Measurements from ENCODE around the gene ZMYND8. TPM values are rescaled to one million over a fixed set of nuclear protein-coding genes. Genes with fewer than 3 reads are reported as not detected.
"Not testable (repeated sequence)": the region's sequence is repeated elsewhere in the genome, so short reads cannot be mapped to it uniquely, and the experiment has no call there.

ZMYND8 gene
- total RNA-seq, 1 donor from 2014 or later = 86.0 TPM

- TF ChIP-seq CTCF (conservative IDR thresholded peaks at IDR 0.05) = no peak
- Mint-ChIP-seq H3K36me3 (ENCODE audit: low read depth) (peaks cover 8% of the 10 kb centered on the region), H3K27ac (ENCODE audit: unreplicated experiment) (no peak overlapping the region), H3K9me3 (no peaks in the 10 kb centered on the region), H3K27me3 (ENCODE audit: low read depth) (no peaks in the 10 kb centered on the region), H3K4me3 (no peak overlapping the region), H3K4me1 (peaks cover 31% of the 10 kb centered on the region)
- no peak for DNase-seq (ENCODE audit: low read depth, low spot score)
Measured at GRCh38 chr20:47309806-47310426, 46.6 kb downstream of the ZMYND8 start.

- Mint-ChIP-seq H3K9me3 (no peaks in the 10 kb centered on the region), H3K4me1 (peaks cover 25% of the 10 kb centered on the region), H3K27ac (ENCODE audit: unreplicated experiment) (no peak overlapping the region), H3K4me3 (no peak overlapping the region), H3K36me3 (ENCODE audit: low read depth) (peaks cover 8% of the 10 kb centered on the region), H3K27me3 (ENCODE audit: low read depth) (no peaks in the 10 kb centered on the region)
- no peak for DNase-seq (ENCODE audit: low read depth, low spot score)
- no peak for TF ChIP-seq CTCF (conservative IDR thresholded peaks at IDR 0.05)
Measured at GRCh38 chr20:47309394-47309793, 47.1 kb downstream of the ZMYND8 start.

- H3K4me1 Mint-ChIP-seq = peaks cover 20% of the 10 kb centered on the region
- H3K27me3 Mint-ChIP-seq (ENCODE audit: low read depth) = not testable (repeated sequence)
Measured at GRCh38 chr20:47307569-47307968, 48.9 kb downstream of the ZMYND8 start.

GRCh38 chr20:47306755-47307370 lies 49.6 kb downstream of the ZMYND8 start:
- Mint-ChIP-seq H3K4me3 (no peak overlapping the region), H3K4me1 (peaks cover 14% of the 10 kb centered on the region), H3K27ac (ENCODE audit: unreplicated experiment) (no peak overlapping the region), H3K9me3 (no peaks in the 10 kb centered on the region), H3K36me3 (ENCODE audit: low read depth) (peaks cover 9% of the 10 kb centered on the region), H3K27me3 (ENCODE audit: low read depth) (no peaks in the 10 kb centered on the region)
- no peak for DNase-seq (ENCODE audit: low read depth, low spot score)
- TF ChIP-seq CTCF (conservative IDR thresholded peaks at IDR 0.05) = no peak

More at GRCh38 chr20:47307569-47307968, 48.9 kb downstream of the ZMYND8 start:
- not testable (repeated sequence) for H3K27ac Mint-ChIP-seq (ENCODE audit: unreplicated experiment); H3K36me3 Mint-ChIP-seq (ENCODE audit: low read depth); H3K4me3 Mint-ChIP-seq; DNase-seq (ENCODE audit: low read depth, low spot score); H3K9me3 Mint-ChIP-seq

GRCh38 chr20:47306095-47306494 lies 50.4 kb downstream of the ZMYND8 start:
- Mint-ChIP-seq H3K36me3 (ENCODE audit: low read depth) (peaks cover 13% of the 10 kb centered on the region), H3K9me3 (no peaks in the 10 kb centered on the region), H3K4me3 (no peak overlapping the region), H3K27ac (ENCODE audit: unreplicated experiment) (no peak overlapping the region), H3K27me3 (ENCODE audit: low read depth) (no peaks in the 10 kb centered on the region), H3K4me1 (peaks cover 9% of the 10 kb centered on the region)
- DNase-seq (ENCODE audit: low read depth, low spot score) = no peak
- TF ChIP-seq CTCF (conservative IDR thresholded peaks at IDR 0.05) = no peak

- no peak for DNase-seq (ENCODE audit: low read depth, low spot score)
- Mint-ChIP-seq H3K4me3 (no peak overlapping the region), H3K4me1 (peaks cover 5% of the 10 kb centered on the region), H3K27me3 (ENCODE audit: low read depth) (no peaks in the 10 kb centered on the region), H3K9me3 (no peaks in the 10 kb centered on the region), H3K36me3 (ENCODE audit: low read depth) (peaks cover 13% of the 10 kb centered on the region), H3K27ac (ENCODE audit: unreplicated experiment) (no peak overlapping the region)
- no peak for TF ChIP-seq CTCF (conservative IDR thresholded peaks at IDR 0.05)
Measured at GRCh38 chr20:47305667-47306066, 50.8 kb downstream of the ZMYND8 start.

All from neural crest cell (in vitro differentiated cells).